ENCODE data around the gene ZSWIM7. TPM values are rescaled to one million over a fixed set of nuclear protein-coding genes. Genes with fewer than 3 reads are reported as not detected.

The ZSWIM7 gene
- total RNA-seq, 1 experiment from 2014 or later = 28.7 TPM

- ChIA-PET POLR2A (ENCODE audit: low non-redundant PET) (no interaction called here), CTCF (no interaction called here)
- H3K36me3 ChIP-seq (ENCODE audit: insufficient read depth, low read length, poor library complexity, severe bottlenecking) = no peaks in the 10 kb centered on the region
- no peaks in the 10 kb centered on the region for H3K27me3 ChIP-seq (replicated peaks; ENCODE audit: insufficient read depth, low read depth, low read length, poor library complexity)
- no peak overlapping the region for H3K27ac ChIP-seq (ENCODE audit: low read depth, low read length, poor library complexity, severe bottlenecking)
- TF ChIP-seq CTCF (conservative IDR thresholded peaks at IDR 0.05; ENCODE audit: low read depth, low read length) (no peak), EZH2 (IDR thresholded peaks at IDR 0.05; ENCODE audit: borderline replicate concordance, low read depth, low read length, poor library complexity, severe bottlenecking) (no peak)
- DNase-seq (ENCODE audit: low spot score) = no peak
- no peak overlapping the region for H3K4me3 ChIP-seq (ENCODE audit: low read depth, low read length, poor library complexity, severe bottlenecking)
- H3K9me3 ChIP-seq (ENCODE audit: low read depth, low read length, poor library complexity, severe bottlenecking) = no peaks in the 10 kb centered on the region
- no TSS peak for BruUV-seq (replicated peaks)
- H3K4me1 ChIP-seq (ENCODE audit: insufficient read depth, low read length, poor library complexity, severe bottlenecking) = peaks cover 11% of the 10 kb centered on the region
- intact Hi-C loops (cut with micrococcal nuclease; ENCODE audit: unreplicated experiment) = no loop called here
These were observed 26.5 kb downstream of the ZSWIM7 start for GRCh38 chr17:15973016-15973415.

- ChIA-PET CTCF (no interaction called here), POLR2A (ENCODE audit: low non-redundant PET) (no interaction called here)
- BruUV-seq (replicated peaks) = no TSS peak
- no peak for DNase-seq (ENCODE audit: low spot score)
- Histone ChIP-seq H3K27ac (ENCODE audit: low read depth, low read length, poor library complexity, severe bottlenecking) (no peak overlapping the region), H3K4me1 (ENCODE audit: insufficient read depth, low read length, poor library complexity, severe bottlenecking) (peaks cover 13% of the 10 kb centered on the region), H3K36me3 (ENCODE audit: insufficient read depth, low read length, poor library complexity, severe bottlenecking) (no peaks in the 10 kb centered on the region), H3K27me3 (replicated peaks; ENCODE audit: insufficient read depth, low read depth, low read length, poor library complexity) (no peaks in the 10 kb centered on the region), H3K9me3 (ENCODE audit: low read depth, low read length, poor library complexity, severe bottlenecking) (no peaks in the 10 kb centered on the region), H3K4me3 (ENCODE audit: low read depth, low read length, poor library complexity, severe bottlenecking) (no peak overlapping the region)
- intact Hi-C loops (cut with micrococcal nuclease; ENCODE audit: unreplicated experiment) = no loop called here
- TF ChIP-seq CTCF (conservative IDR thresholded peaks at IDR 0.05; ENCODE audit: low read depth, low read length) (no peak), EZH2 (IDR thresholded peaks at IDR 0.05; ENCODE audit: borderline replicate concordance, low read depth, low read length, poor library complexity, severe bottlenecking) (no peak)
These were observed 27.0 kb downstream of the ZSWIM7 start for GRCh38 chr17:15972497-15972951.

- Histone ChIP-seq H3K4me1 (ENCODE audit: insufficient read depth, low read length, poor library complexity, severe bottlenecking) (peaks cover 19% of the 10 kb centered on the region), H3K27ac (ENCODE audit: low read depth, low read length, poor library complexity, severe bottlenecking) (no peak overlapping the region), H3K27me3 (replicated peaks; ENCODE audit: insufficient read depth, low read depth, low read length, poor library complexity) (no peaks in the 10 kb centered on the region), H3K4me3 (ENCODE audit: low read depth, low read length, poor library complexity, severe bottlenecking) (no peak overlapping the region), H3K36me3 (ENCODE audit: insufficient read depth, low read length, poor library complexity, severe bottlenecking) (no peaks in the 10 kb centered on the region), H3K9me3 (ENCODE audit: low read depth, low read length, poor library complexity, severe bottlenecking) (no peaks in the 10 kb centered on the region)
- ChIA-PET CTCF (no interaction called here), POLR2A (ENCODE audit: low non-redundant PET) (no interaction called here)
- intact Hi-C loops (cut with micrococcal nuclease; ENCODE audit: unreplicated experiment) = no loop called here
- no TSS peak for BruUV-seq (replicated peaks)
- no peak for DNase-seq (ENCODE audit: low spot score)
- TF ChIP-seq CTCF (conservative IDR thresholded peaks at IDR 0.05; ENCODE audit: low read depth, low read length) (no peak), EZH2 (IDR thresholded peaks at IDR 0.05; ENCODE audit: borderline replicate concordance, low read depth, low read length, poor library complexity, severe bottlenecking) (no peak)
These were observed 27.6 kb downstream of the ZSWIM7 start for GRCh38 chr17:15971882-15972281.

Data from A673 (cell line).